Fibroblast of lung (primary cell): ENCODE data around the gene TYMS. TPM values are rescaled to one million over a fixed set of nuclear protein-coding genes. Genes with fewer than 3 reads are reported as not detected.

ENCODE experiments used
- DNase-seq, 2 donors: peaks; one replicate each; pipeline versions ENCODE4 v3.0.0 to v3.0.0-alpha.2; 2010; ENCODE audit warnings: low read depth in 2 of 2
- H2AFZ ChIP-seq: 2 replicates; pipeline ENCODE4 v1.5.1; 2012; ENCODE audit warnings: low read length, control low read depth, inconsistent platforms
- H3K27ac ChIP-seq: 2 replicates; pipeline ENCODE4 v1.5.1; 2011; ENCODE audit warnings: low read length, control low read depth; ENCODE audit not compliant: insufficient read depth
- H3K27me3 ChIP-seq: 2 replicates; pipeline ENCODE4 v1.5.1; 2011; ENCODE audit warnings: mild to moderate bottlenecking, low read length; ENCODE audit not compliant: control insufficient read depth, insufficient read depth
- H3K36me3 ChIP-seq: 2 replicates; pipeline ENCODE4 v1.5.1; 2011; ENCODE audit warnings: low read length; ENCODE audit not compliant: control insufficient read depth, insufficient read depth
- H3K4me1 ChIP-seq: 2 replicates; pipeline ENCODE4 v1.5.1; 2011; ENCODE audit warnings: low read length; ENCODE audit not compliant: control insufficient read depth, insufficient read depth; ENCODE audit errors: extremely low read depth
- H3K4me2 ChIP-seq: 2 replicates; pipeline ENCODE4 v1.5.1; 2011; ENCODE audit warnings: low read length, control low read depth; ENCODE audit not compliant: insufficient read depth; ENCODE audit errors: extremely low read depth
- H3K4me3 ChIP-seq, 4 experiments: fragments of 200-600 bp in 1 of 4; sonication (generic) in 1 of 4; replicated peaks in 1 of 4; 2 replicates each; pipeline ENCODE4 v1.5.1; 2011 to 2016; ENCODE audit warnings: low read length in 4 of 4, low read depth in 3 of 4, mild to moderate bottlenecking in 3 of 4, control low read depth in 2 of 4, inconsistent platforms in 1 of 4, mixed read lengths in 1 of 4; ENCODE audit not compliant: insufficient read depth in 1 of 4; ENCODE audit errors: control extremely low read depth in 1 of 4
- H3K79me2 ChIP-seq: 2 replicates; pipeline ENCODE4 v1.5.1; 2012; ENCODE audit warnings: mild to moderate bottlenecking, low read length, inconsistent platforms; ENCODE audit not compliant: control insufficient read depth, insufficient read depth
- H3K9ac ChIP-seq: 2 replicates; pipeline ENCODE4 v1.5.1; 2011; ENCODE audit warnings: mild to moderate bottlenecking, low read length, control low read depth; ENCODE audit not compliant: insufficient read depth
- H3K9me3 ChIP-seq: 2 replicates; pipeline ENCODE4 v1.5.1; 2012; ENCODE audit warnings: low read depth, low read length; ENCODE audit not compliant: control insufficient read depth, insufficient read depth
- H4K20me1 ChIP-seq: 2 replicates; pipeline ENCODE4 v1.5.1; 2011; ENCODE audit warnings: low read length; ENCODE audit not compliant: control insufficient read depth, insufficient read depth; ENCODE audit errors: extremely low read depth
- CTCF ChIP-seq, 2 donors: IDR thresholded peaks in 1 of 2; conservative IDR thresholded peaks in 1 of 2; 1 replicate in 1 of 2; 2 replicates in 1 of 2; pipeline ENCODE4 v1.5.1; 2011 to 2012; ENCODE audit warnings: low read length in 2 of 2, control low read depth in 1 of 2, inconsistent platforms in 1 of 2, low read depth in 1 of 2, mild to moderate bottlenecking in 1 of 2
- EZH2 ChIP-seq: IDR thresholded peaks from 2 replicates; pipeline ENCODE4 v1.5.1; 2012; ENCODE audit warnings: low read length, control low read depth, mild to moderate bottlenecking; ENCODE audit errors: missing control alignments
- polyA plus RNA-seq, 2 donors: library from polyadenylated mRNA; depleted of rRNA in 1 of 2; stranded (reverse) in 1 of 2; unstranded in 1 of 2; fragments of >200 nt; gene quantifications; 2 replicates each; pipeline ENCODE4 v1.2.1, GENCODE V29; 2011 to 2012; ENCODE audit warnings: missing spikeins in 1 of 2
- total RNA-seq: library from RNA; depleted of rRNA; stranded (reverse); fragments of >200 nt; gene quantifications from 2 replicates; pipeline ENCODE4 v1.2.1, GENCODE V29; 2014

The TYMS gene
- total and polyA plus RNA-seq, 2 donors (not counting 1 experiment from before 2014, with no cell fraction given) = 16.8 to 45.4 TPM

- H3K4me1 ChIP-seq = peaks cover 2% of the 10 kb centered on the region
- H3K79me2 ChIP-seq = no peaks in the 10 kb centered on the region
- TF ChIP-seq EZH2 (no peak), CTCF (conservative IDR thresholded peaks at IDR 0.05 in 1 of 2, IDR thresholded peaks at IDR 0.05 in 1 of 2; ENCODE audit: low read depth in 1 of 2, low read length in 2 of 2) (no peak)
- no peak overlapping the region for H3K4me3 ChIP-seq
- H3K9me3 ChIP-seq = no peaks in the 10 kb centered on the region
- H3K4me2 ChIP-seq = no peak overlapping the region
- H2AFZ ChIP-seq = no peak overlapping the region
- no peak overlapping the region for H3K9ac ChIP-seq
- H3K27ac ChIP-seq = no peak overlapping the region
- DNase-seq = no peak
- no peaks in the 10 kb centered on the region for H3K27me3 ChIP-seq
- no peaks in the 10 kb centered on the region for H4K20me1 ChIP-seq
- H3K36me3 ChIP-seq = no peaks in the 10 kb centered on the region
Observed at GRCh38 chr18:618618-619017, 38.8 kb upstream of the TYMS start.

DNA sequence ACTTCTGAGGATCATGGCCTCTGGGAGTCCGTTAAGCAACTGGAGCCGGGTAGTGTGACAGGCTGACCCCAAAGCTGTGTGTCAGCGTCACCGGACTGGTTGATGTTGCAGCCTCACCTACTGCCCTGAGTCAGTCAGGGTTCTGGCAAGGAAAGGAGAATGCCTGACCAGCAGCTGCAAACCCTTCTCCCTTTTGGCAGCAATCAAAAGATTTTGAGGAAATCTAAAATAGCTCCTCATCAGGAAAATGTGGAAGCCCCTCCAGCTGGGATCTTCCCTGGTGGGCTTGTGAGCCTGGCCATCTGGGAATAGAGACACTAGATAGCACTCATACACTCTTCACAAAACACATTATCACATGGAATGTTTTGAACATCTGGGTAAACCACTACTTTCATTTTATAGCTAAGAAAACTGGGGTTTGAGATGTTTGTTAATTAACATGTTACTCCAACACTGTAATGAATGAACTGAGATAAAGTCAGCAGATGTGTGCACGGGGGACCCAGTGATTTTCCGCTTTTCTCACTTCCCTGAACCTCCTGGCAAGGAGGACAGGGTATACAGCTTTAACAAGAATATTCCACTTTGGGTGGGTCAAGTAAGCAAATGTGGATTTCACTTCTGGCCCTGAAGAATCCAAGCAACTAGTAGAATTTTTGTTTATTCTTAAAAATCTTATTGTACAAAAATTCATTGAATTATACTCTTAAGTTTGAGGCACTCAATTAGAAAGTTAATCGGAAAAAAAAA lies 36.0 kb upstream of the TYMS start:
- DNase-seq = peak; percentile 48 to 52
- Histone ChIP-seq H3K4me2 (peak overlapping the region; percentile 40), H3K9me3 (no peaks in the 10 kb centered on the region), H3K4me3 (no peak overlapping the region), H4K20me1 (no peaks in the 10 kb centered on the region), H3K79me2 (no peaks in the 10 kb centered on the region), H3K36me3 (no peaks in the 10 kb centered on the region), H2AFZ (no peak overlapping the region), H3K27ac (peak overlapping the region; percentile 18), H3K27me3 (no peaks in the 10 kb centered on the region), H3K4me1 (peaks cover 2% of the 10 kb centered on the region), H3K9ac (no peak overlapping the region)
- TF ChIP-seq EZH2 = no peak
- TF ChIP-seq CTCF (conservative IDR thresholded peaks at IDR 0.05 in 1 of 2, IDR thresholded peaks at IDR 0.05 in 1 of 2; ENCODE audit: low read depth in 1 of 2, low read length in 2 of 2) = no peak

- Histone ChIP-seq H3K4me3 (no peak overlapping the region), H3K9me3 (no peaks in the 10 kb centered on the region), H3K9ac (no peak overlapping the region), H3K27ac (no peak overlapping the region), H3K4me1 (peaks cover 2% of the 10 kb centered on the region), H3K4me2 (no peak overlapping the region), H3K27me3 (no peaks in the 10 kb centered on the region), H2AFZ (no peak overlapping the region), H3K36me3 (no peaks in the 10 kb centered on the region), H4K20me1 (no peaks in the 10 kb centered on the region), H3K79me2 (no peaks in the 10 kb centered on the region)
- no peak for DNase-seq
- no peak for TF ChIP-seq CTCF (conservative IDR thresholded peaks at IDR 0.05 in 1 of 2, IDR thresholded peaks at IDR 0.05 in 1 of 2; ENCODE audit: low read depth in 1 of 2, low read length in 2 of 2)
Observed at GRCh38 chr18:622289-622688, 35.2 kb upstream of the TYMS start.
